ENCODE measurements around the gene SDCBP2.

DNA sequence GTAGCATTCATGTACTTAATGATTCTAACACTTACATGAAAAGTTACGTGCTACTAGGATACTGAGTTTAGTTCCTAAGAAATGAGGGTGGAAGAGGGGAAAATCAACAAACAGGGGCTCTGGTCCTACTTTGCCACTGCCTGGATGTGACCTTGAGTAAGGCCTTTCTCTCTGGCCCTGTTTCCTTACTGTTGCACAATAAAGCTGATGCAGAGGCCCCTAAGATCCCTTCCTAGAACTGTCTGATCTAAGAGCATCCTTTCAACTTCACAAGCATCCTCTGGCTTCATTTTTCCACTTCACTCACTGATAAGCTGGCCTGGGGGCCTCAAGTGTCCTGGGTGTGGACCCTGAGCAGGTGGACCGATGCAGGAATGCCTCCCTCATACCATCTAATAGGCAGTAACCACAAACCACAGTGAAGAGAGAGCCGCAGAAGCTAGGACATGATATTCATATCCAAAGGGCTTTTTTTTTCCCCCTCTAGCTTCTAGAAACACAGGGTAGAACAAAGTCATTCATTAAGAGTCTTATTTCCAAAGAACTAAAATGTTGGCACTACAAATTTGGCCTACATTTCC, 42.4 kb upstream of the SDCBP2 start:
- TF ChIP-seq, protein P1, sequence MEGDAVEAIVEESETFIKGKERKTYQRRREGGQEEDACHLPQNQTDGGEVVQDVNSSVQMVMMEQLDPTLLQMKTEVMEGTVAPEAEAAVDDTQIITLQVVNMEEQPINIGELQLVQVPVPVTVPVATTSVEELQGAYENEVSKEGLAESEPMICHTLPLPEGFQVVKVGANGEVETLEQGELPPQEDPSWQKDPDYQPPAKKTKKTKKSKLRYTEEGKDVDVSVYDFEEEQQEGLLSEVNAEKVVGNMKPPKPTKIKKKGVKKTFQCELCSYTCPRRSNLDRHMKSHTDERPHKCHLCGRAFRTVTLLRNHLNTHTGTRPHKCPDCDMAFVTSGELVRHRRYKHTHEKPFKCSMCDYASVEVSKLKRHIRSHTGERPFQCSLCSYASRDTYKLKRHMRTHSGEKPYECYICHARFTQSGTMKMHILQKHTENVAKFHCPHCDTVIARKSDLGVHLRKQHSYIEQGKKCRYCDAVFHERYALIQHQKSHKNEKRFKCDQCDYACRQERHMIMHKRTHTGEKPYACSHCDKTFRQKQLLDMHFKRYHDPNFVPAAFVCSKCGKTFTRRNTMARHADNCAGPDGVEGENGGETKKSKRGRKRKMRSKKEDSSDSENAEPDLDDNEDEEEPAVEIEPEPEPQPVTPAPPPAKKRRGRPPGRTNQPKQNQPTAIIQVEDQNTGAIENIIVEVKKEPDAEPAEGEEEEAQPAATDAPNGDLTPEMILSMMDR (IDR thresholded peaks at IDR 0.05): no peak
- no peak for TF ChIP-seq POLR2A (IDR thresholded peaks at IDR 0.05)

Data from Peyer's patch (tissue), 4 donors.